Measurements from ENCODE around the gene KDM4C.

Gene KDM4C

GRCh38 chr9:6777213-6777902 lies 19.6 kb downstream of the KDM4C start:
- Histone ChIP-seq H3K4me2 (ENCODE audit: low read length) (peak overlapping the region; percentile 57), H3K9me2 (ENCODE audit: low read depth, low read length) (no peaks in the 10 kb centered on the region), H2AFZ (ENCODE audit: low read length) (no peak overlapping the region), H3K27me3 (ENCODE audit: insufficient read depth, low read length) (no peaks in the 10 kb centered on the region), H3F3A (ENCODE audit: insufficient read depth, low read length) (no peaks in the 10 kb centered on the region), H3K4me1 (ENCODE audit: insufficient read depth, low read length, severe bottlenecking) (peaks cover 46% of the 10 kb centered on the region), H4K20me1 (ENCODE audit: insufficient read depth, low read length) (no peaks in the 10 kb centered on the region), H3K9me3 (ENCODE audit: low read length) (no peaks in the 10 kb centered on the region), H3K36me3 (ENCODE audit: insufficient read depth, low read length) (no peaks in the 10 kb centered on the region), H3K79me2 (ENCODE audit: insufficient read depth, low read length) (peaks cover 81% of the 10 kb centered on the region), H3K27ac (ENCODE audit: low read depth, low read length, poor library complexity, severe bottlenecking) (peak overlapping the region; percentile 75), H3K4me3 (ENCODE audit: low read depth, low read length, poor library complexity, severe bottlenecking) (peak overlapping the region; percentile 38), H3K9ac (ENCODE audit: low read length) (peak overlapping the region; percentile 32; the same call in 1 of the 2 replicates)
- TF ChIP-seq EZH2 (IDR thresholded peaks at IDR 0.05; ENCODE audit: borderline replicate concordance, low read length) (no peak), CTCF (IDR thresholded peaks at IDR 0.05; ENCODE audit: low read length) (no peak)

GRCh38 chr9:6779417-6780241 lies 21.9 kb downstream of the KDM4C start:
- TF ChIP-seq CTCF (IDR thresholded peaks at IDR 0.05; ENCODE audit: low read length) (no peak), EZH2 (IDR thresholded peaks at IDR 0.05; ENCODE audit: borderline replicate concordance, low read length) (no peak)
- Histone ChIP-seq H3K9me3 (ENCODE audit: low read length) (no peaks in the 10 kb centered on the region), H3K4me3 (ENCODE audit: low read depth, low read length, poor library complexity, severe bottlenecking) (no peak overlapping the region), H2AFZ (ENCODE audit: low read length) (no peak overlapping the region), H3K27ac (ENCODE audit: low read depth, low read length, poor library complexity, severe bottlenecking) (peak overlapping the region; percentile 36), H4K20me1 (ENCODE audit: insufficient read depth, low read length) (no peaks in the 10 kb centered on the region), H3K4me2 (ENCODE audit: low read length) (no peak overlapping the region), H3K27me3 (ENCODE audit: insufficient read depth, low read length) (no peaks in the 10 kb centered on the region), H3F3A (ENCODE audit: insufficient read depth, low read length) (no peaks in the 10 kb centered on the region), H3K36me3 (ENCODE audit: insufficient read depth, low read length) (no peaks in the 10 kb centered on the region), H3K79me2 (ENCODE audit: insufficient read depth, low read length) (peaks cover 85% of the 10 kb centered on the region), H3K4me1 (ENCODE audit: insufficient read depth, low read length, severe bottlenecking) (peaks cover 65% of the 10 kb centered on the region), H3K9ac (ENCODE audit: low read length) (no peak overlapping the region; the same call in 1 of the 2 replicates), H3K9me2 (ENCODE audit: low read depth, low read length) (no peaks in the 10 kb centered on the region)

- Histone ChIP-seq H3K4me1 (ENCODE audit: insufficient read depth, low read length, severe bottlenecking) (peaks cover 74% of the 10 kb centered on the region), H3F3A (ENCODE audit: insufficient read depth, low read length) (no peaks in the 10 kb centered on the region), H2AFZ (ENCODE audit: low read length) (no peak overlapping the region), H3K9ac (ENCODE audit: low read length) (no peak overlapping the region), H3K9me2 (ENCODE audit: low read depth, low read length) (no peaks in the 10 kb centered on the region), H3K36me3 (ENCODE audit: insufficient read depth, low read length) (no peaks in the 10 kb centered on the region), H4K20me1 (ENCODE audit: insufficient read depth, low read length) (no peaks in the 10 kb centered on the region), H3K4me3 (ENCODE audit: low read depth, low read length, poor library complexity, severe bottlenecking) (no peak overlapping the region), H3K4me2 (ENCODE audit: low read length) (no peak overlapping the region), H3K27ac (ENCODE audit: low read depth, low read length, poor library complexity, severe bottlenecking) (no peak overlapping the region), H3K9me3 (ENCODE audit: low read length) (no peaks in the 10 kb centered on the region), H3K27me3 (ENCODE audit: insufficient read depth, low read length) (no peaks in the 10 kb centered on the region), H3K79me2 (ENCODE audit: insufficient read depth, low read length) (peaks cover 82% of the 10 kb centered on the region)
- TF ChIP-seq CTCF (IDR thresholded peaks at IDR 0.05; ENCODE audit: low read length) (no peak), EZH2 (IDR thresholded peaks at IDR 0.05; ENCODE audit: borderline replicate concordance, low read length) (no peak)
Observed at GRCh38 chr9:6780690-6781089, 22.9 kb downstream of the KDM4C start.
